SK-N-MC (cell line): ENCODE measurements around the gene DDX41.

ENCODE experiments used
- EZH2 ChIP-seq: fragments of 200-600 bp; sonication (generic); IDR thresholded peaks from one replicate; pipeline ENCODE4 v1.6.1; 2017; ENCODE audit warnings: antibody characterized with exemption
- FOXP2 ChIP-seq: optimal IDR thresholded peaks from 2 replicates; pipeline ENCODE3; 2011; ENCODE audit warnings: mild to moderate bottlenecking, moderate library complexity; ENCODE audit not compliant: insufficient read depth; ENCODE audit errors: extremely low read length, control extremely low read depth
- POLR2AphosphoS5 ChIP-seq: IDR thresholded peaks from 2 replicates; pipeline ENCODE4 v1.6.1; 2012; ENCODE audit warnings: mild to moderate bottlenecking, low read depth, low read length, borderline replicate concordance

GRCh38 chr5:177465044-177465443 is 51.7 kb downstream of the DDX41 start:
- TF ChIP-seq POLR2AphosphoS5 (no peak), EZH2 (no peak), FOXP2 (no peak)
